GM23338 (cell line): Measurements from ENCODE around the gene VEPH1. TPM values are rescaled to one million over a fixed set of nuclear protein-coding genes. Genes with fewer than 3 reads are reported as not detected.

ENCODE experiments used
- ATAC-seq: fragments of 200-7000 bp; cut with Tn5 transposase; 3 replicates; pipeline ENCODE4 v1.9.1; 2020
- DNase-seq: peaks from one replicate; pipeline ENCODE4 v3.0.0-alpha.2; 2015; ENCODE audit warnings: low spot score
- H2AFZ ChIP-seq: fragments of 200-600 bp; sonication (generic); 2 replicates; pipeline ENCODE4 v1.8.0; 2016; ENCODE audit warnings: antibody characterized with exemption, mild to moderate bottlenecking, moderate library complexity
- H3F3A ChIP-seq: fragments of 200-600 bp; sonication (generic); replicated peaks from 2 replicates; pipeline ENCODE4 v1.8.0; 2017; ENCODE audit warnings: antibody characterized with exemption, mixed run types, low read depth
- H3K27ac ChIP-seq: fragments of 200-600 bp; sonication (generic); 2 replicates; pipeline ENCODE4 v1.6.1; 2016; ENCODE audit warnings: low read depth
- H3K27me3 ChIP-seq: fragments of 200-600 bp; sonication (generic); 2 replicates; pipeline ENCODE4 v1.8.0; 2016; ENCODE audit warnings: mild to moderate bottlenecking, mixed run types, moderate library complexity; ENCODE audit not compliant: insufficient read depth
- H3K36me3 ChIP-seq: fragments of 200-600 bp; sonication (generic); 2 replicates; pipeline ENCODE4 v1.8.0; 2016; ENCODE audit warnings: mild to moderate bottlenecking; ENCODE audit not compliant: insufficient read depth
- H3K4me1 ChIP-seq: fragments of 200-600 bp; sonication (generic); 2 replicates; pipeline ENCODE4 v1.8.0; 2016; ENCODE audit warnings: mild to moderate bottlenecking, moderate library complexity; ENCODE audit not compliant: insufficient read depth
- H3K4me2 ChIP-seq: fragments of 200-600 bp; sonication (generic); 2 replicates; pipeline ENCODE4 v1.7.1; 2017; ENCODE audit warnings: mixed run types
- H3K4me3 ChIP-seq: fragments of 200-600 bp; sonication (generic); 2 replicates; pipeline ENCODE4 v1.6.1; 2016; ENCODE audit warnings: mixed run types
- H3K79me2 ChIP-seq: fragments of 200-600 bp; sonication (generic); replicated peaks from 2 replicates; pipeline ENCODE4 v1.8.0; 2017; ENCODE audit warnings: mild to moderate bottlenecking; ENCODE audit not compliant: insufficient read depth
- H3K9me2 ChIP-seq: fragments of 200-600 bp; sonication (generic); 2 replicates; pipeline ENCODE4 v1.8.0; 2017; ENCODE audit not compliant: insufficient read depth
- H4K20me1 ChIP-seq: fragments of 200-600 bp; sonication (generic); replicated peaks from 2 replicates; pipeline ENCODE4 v1.8.0; 2017; ENCODE audit warnings: mild to moderate bottlenecking; ENCODE audit not compliant: insufficient read depth
- H3K27ac Mint-ChIP-seq: 2 replicates; pipeline ENCODE4 v1.8.0; 2020; ENCODE audit warnings: inconsistent platforms, mild to moderate bottlenecking, moderate library complexity, mixed read lengths
- H3K27me3 Mint-ChIP-seq: 3 replicates; pipeline ENCODE4 v1.8.0; 2022; ENCODE audit warnings: low read depth, mild to moderate bottlenecking, moderate library complexity, mixed read lengths, inconsistent platforms; ENCODE audit not compliant: insufficient read depth, poor library complexity
- H3K36me3 Mint-ChIP-seq: 3 replicates; pipeline ENCODE4 v1.8.0; 2021; ENCODE audit warnings: low read depth, mild to moderate bottlenecking, inconsistent platforms, moderate library complexity, mixed read lengths
- H3K4me1 Mint-ChIP-seq: 3 replicates; pipeline ENCODE4 v1.8.0; 2020; ENCODE audit warnings: mild to moderate bottlenecking, inconsistent platforms, mixed read lengths
- H3K4me3 Mint-ChIP-seq: 3 replicates; pipeline ENCODE4 v1.8.0; 2021; ENCODE audit warnings: moderate library complexity, mild to moderate bottlenecking, inconsistent platforms, mixed read lengths
- H3K9me3 Mint-ChIP-seq: 3 replicates; pipeline ENCODE4 v1.8.0; 2020; ENCODE audit warnings: moderate library complexity, mild to moderate bottlenecking, inconsistent platforms, mixed read lengths
- CREB1 ChIP-seq: fragments of 250-450 bp; sonication (Bioruptor Pico); IDR thresholded peaks from 2 replicates; pipeline ENCODE4 v1.5.0; 2020; ENCODE audit warnings: low read depth, mild to moderate bottlenecking, moderate library complexity
- CTCF ChIP-seq, 2 experiments: fragments of 200-600 bp in 1 of 2; sonication (generic) in 1 of 2; conservative IDR thresholded peaks; 2 replicates each; pipeline versions ENCODE4 v1.5.1 to v1.6.1; 2016 to 2017; ENCODE audit warnings: antibody characterized with exemption in 2 of 2, low read depth in 2 of 2, mild to moderate bottlenecking in 2 of 2, moderate library complexity in 1 of 2
- ETS1 ChIP-seq: IDR thresholded peaks from 2 replicates; pipeline ENCODE4 v1.6.1; 2016; ENCODE audit warnings: antibody characterized with exemption
- EZH2 ChIP-seq: fragments of 200-600 bp; sonication (generic); IDR thresholded peaks from one replicate; pipeline ENCODE4 v1.8.0; 2017; ENCODE audit warnings: antibody characterized with exemption, mild to moderate bottlenecking, low read depth; ENCODE audit not compliant: unreplicated experiment
- EZH2phosphoT487 ChIP-seq: fragments of 200-600 bp; sonication (generic); IDR thresholded peaks from one replicate; pipeline ENCODE4 v1.8.1; 2018; ENCODE audit warnings: antibody characterized with exemption; ENCODE audit not compliant: unreplicated experiment
- JUNB ChIP-seq: IDR thresholded peaks from one replicate; pipeline ENCODE4 v1.6.1; 2016; ENCODE audit warnings: antibody characterized with exemption; ENCODE audit not compliant: unreplicated experiment
- NANOG ChIP-seq: IDR thresholded peaks from 2 replicates; pipeline ENCODE4 v1.6.1; 2016; ENCODE audit warnings: antibody characterized with exemption, borderline replicate concordance
- POLR2AphosphoS5 ChIP-seq: IDR thresholded peaks from 2 replicates; pipeline ENCODE4 v1.6.1; 2016; ENCODE audit warnings: antibody characterized with exemption, low read depth
- REST ChIP-seq: IDR thresholded peaks from one replicate; pipeline ENCODE4 v1.6.1; 2018; ENCODE audit warnings: antibody characterized with exemption; ENCODE audit not compliant: unreplicated experiment
- STAT1 ChIP-seq: IDR thresholded peaks from one replicate; pipeline ENCODE4 v1.6.1; 2016; ENCODE audit warnings: antibody characterized with exemption; ENCODE audit not compliant: unreplicated experiment
- ZNF114 ChIP-seq: fragments of 250-450 bp; sonication (Bioruptor Pico); IDR thresholded peaks from 2 replicates; pipeline ENCODE4 v1.5.0; 2020; ENCODE audit warnings: mild to moderate bottlenecking, moderate library complexity
- ZNF331 ChIP-seq: fragments of 250-450 bp; sonication (Bioruptor Pico); IDR thresholded peaks from 2 replicates; pipeline ENCODE4 v1.5.0; 2020; ENCODE audit warnings: low read depth, mild to moderate bottlenecking, moderate library complexity
- ZNF462 ChIP-seq: fragments of 250-450 bp; sonication (Bioruptor Pico); IDR thresholded peaks from 2 replicates; pipeline ENCODE4 v1.5.0; 2020; ENCODE audit warnings: mild to moderate bottlenecking, moderate library complexity
- polyA plus RNA-seq: library from polyadenylated mRNA; unstranded; fragments of >200 nt; fragmentation: Nextera tagmentation; extraction: Ambion mirVana; gene quantifications from 2 replicates; pipeline ENCODE4 v1.2.1, GENCODE V29; 2016
- total RNA-seq: library from RNA; depleted of rRNA; stranded (reverse); fragments of >200 nt; shearing (Covaris generic); gene quantifications from 2 replicates; pipeline ENCODE4 v1.2.3, GENCODE V29; 2014

The VEPH1 gene
- total and polyA plus RNA-seq, 2 experiments from 2014 or later = 15.4 to 33.8 TPM

- H3K4me1 ChIP-seq = peaks cover 33% of the 10 kb centered on the region
- H3K4me1 Mint-ChIP-seq = peaks cover 55% of the 10 kb centered on the region
- H3K79me2 ChIP-seq = no peaks in the 10 kb centered on the region; the same call in 1 of the 2 replicates
- no peak overlapping the region for H3K4me3 ChIP-seq
- H3K4me3 Mint-ChIP-seq = no peak overlapping the region
- H3K27me3 ChIP-seq = no peaks in the 10 kb centered on the region
- no peak overlapping the region for H2AFZ ChIP-seq
- H3K36me3 ChIP-seq = no peaks in the 10 kb centered on the region
- no peak overlapping the region for H3K27ac Mint-ChIP-seq
- DNase-seq (peak; percentile 76), ATAC-seq (peak; percentile 59)
- peaks cover 3% of the 10 kb centered on the region for H3K27me3 Mint-ChIP-seq
- no peaks in the 10 kb centered on the region; the same call in 2 of the 3 replicates for H3K36me3 Mint-ChIP-seq
- H3K9me2 ChIP-seq = no peaks in the 10 kb centered on the region
- TF ChIP-seq ETS1 (no peak), EZH2phosphoT487 (no peak), ZNF331 (CRISPR knock-in tag) (no peak), CREB1 (CRISPR knock-in tag) (no peak), CTCF (conservative IDR thresholded peaks at IDR 0.05; ENCODE audit: low read depth in 2 of 2) (no peak), NANOG (no peak), ZNF114 (CRISPR knock-in tag) (no peak), EZH2 (no peak), POLR2AphosphoS5 (no peak), ZNF462 (CRISPR knock-in tag) (no peak), JUNB (no peak), STAT1 (no peak), REST (no peak)
- no peaks in the 10 kb centered on the region for H3K9me3 Mint-ChIP-seq
- no peaks in the 10 kb centered on the region for H3F3A ChIP-seq
- no peaks in the 10 kb centered on the region for H4K20me1 ChIP-seq
- H3K4me2 ChIP-seq = 0 out of 2 replicates have a peak overlapping the region, but pooled peaks have one; percentile 4
- no peak overlapping the region for H3K27ac ChIP-seq
Measured at GRCh38 chr3:157501863-157502262, 1.4 kb downstream of the VEPH1 start.
